ENCODE results near the gene CCDC179.

The CCDC179 gene

GRCh38 chr11:22807855-22808570, 52.3 kb downstream of the CCDC179 start:
- DNase-seq = no peak

GRCh38 chr11:22807391-22807790, 52.9 kb downstream of the CCDC179 start:
- DNase-seq = no peak

GRCh38 chr11:22802861-22803260, 57.4 kb downstream of the CCDC179 start:
- DNase-seq = no peak

- no peak for DNase-seq
These were observed 59.8 kb downstream of the CCDC179 start for GRCh38 chr11:22800482-22800881.

GRCh38 chr11:22798901-22799300, 61.4 kb downstream of the CCDC179 start:
- DNase-seq = no peak

GRCh38 chr11:22797047-22797446, 63.2 kb downstream of the CCDC179 start:
- no peak for DNase-seq

Measured in effector CD4-positive, alpha-beta T cell (primary cell).